K562 (cell line): ENCODE measurements around the gene LGALS8. TPM values are rescaled to one million over a fixed set of nuclear protein-coding genes. Genes with fewer than 3 reads are reported as not detected.

ENCODE experiments used
- ASH1L ChIP-seq: fragments of 450-650 bp; IDR thresholded peaks from 2 replicates; pipeline ENCODE4 v1.6.1; 2018; ENCODE audit warnings: borderline replicate concordance, mild to moderate bottlenecking, low read depth; ENCODE audit not compliant: partially characterized antibody
- ATF1 ChIP-seq, 2 experiments: fragments of 450-650 bp in 1 of 2; IDR thresholded peaks; 2 replicates each; pipeline ENCODE4 v1.6.1; 2016; ENCODE audit warnings: missing compliant biosample characterization in 1 of 2, missing genetic modification characterization in 1 of 2
- C11orf30 ChIP-seq: fragments of 450-650 bp; IDR thresholded peaks from 2 replicates; pipeline ENCODE4 v1.6.1; 2016; ENCODE audit warnings: low read depth, mild to moderate bottlenecking
- GATA2 ChIP-seq: sonication (generic); formaldehyde crosslinking; IDR thresholded peaks from 2 replicates; pipeline ENCODE4 v1.4.0; 2020; ENCODE audit warnings: mild to moderate bottlenecking, missing genetic modification reagents
- GTF2F1 ChIP-seq: IDR thresholded peaks from 2 replicates; pipeline ENCODE4 v1.6.1; 2011; ENCODE audit warnings: low read depth, low read length, improper control_type of control experiment
- HMG20A ChIP-seq: fragments of 450-650 bp; formaldehyde crosslinking; conservative IDR thresholded peaks from 2 replicates; pipeline ENCODE4 v1.4.0; 2020; ENCODE audit warnings: mild to moderate bottlenecking, mixed read lengths
- HNRNPH1 ChIP-seq: fragments of 200-400 bp; formaldehyde crosslinking; optimal IDR thresholded peaks from 2 replicates; pipeline ENCODE3; 2017; ENCODE audit warnings: low read depth, mild to moderate bottlenecking, low read length, moderate library complexity
- MEIS2 ChIP-seq: fragments of 450-650 bp; IDR thresholded peaks from 2 replicates; pipeline ENCODE4 v1.6.1; 2014; ENCODE audit warnings: mild to moderate bottlenecking; ENCODE audit not compliant: partially characterized antibody
- NFATC3 ChIP-seq: fragments of 450-650 bp; IDR thresholded peaks from 2 replicates; pipeline ENCODE4 v1.6.1; 2017; ENCODE audit warnings: mild to moderate bottlenecking
- PTTG1 ChIP-seq: fragments of 450-650 bp; IDR thresholded peaks from 2 replicates; pipeline ENCODE4 v1.6.1; 2016; ENCODE audit warnings: low read depth, mild to moderate bottlenecking, missing genetic modification characterization, missing compliant biosample characterization
- SPI1 ChIP-seq: IDR thresholded peaks from 2 replicates; pipeline ENCODE4 v1.6.1; 2011; ENCODE audit warnings: low read depth, low read length, control low read depth, borderline replicate concordance
- SREBF2 ChIP-seq: sonication (generic); formaldehyde crosslinking; IDR thresholded peaks from 2 replicates; pipeline ENCODE4 v1.4.0; 2020; ENCODE audit warnings: mild to moderate bottlenecking, missing genetic modification reagents
- TAF1 ChIP-seq: IDR thresholded peaks from 2 replicates; pipeline ENCODE4 v1.6.1; 2011; ENCODE audit warnings: mild to moderate bottlenecking, low read length, moderate library complexity; ENCODE audit not compliant: insufficient read depth, control insufficient read depth, severe bottlenecking; ENCODE audit errors: extremely low read depth
- TGIF2 ChIP-seq: sonication (generic); formaldehyde crosslinking; IDR thresholded peaks from 2 replicates; pipeline ENCODE4 v1.8.1; 2022; ENCODE audit warnings: mild to moderate bottlenecking, missing genetic modification reagents, moderate library complexity
- ZFX ChIP-seq: sonication (generic); formaldehyde crosslinking; IDR thresholded peaks from 2 replicates; pipeline ENCODE4 v1.8.0; 2022; ENCODE audit warnings: mild to moderate bottlenecking, missing genetic modification reagents, moderate library complexity
- ZNF146 ChIP-seq: IDR thresholded peaks from one replicate; pipeline ENCODE4 v1.6.1; 2018; ENCODE audit warnings: missing compliant biosample characterization; ENCODE audit not compliant: unreplicated experiment
- ZNF785 ChIP-seq: fragments of 250-450 bp; sonication (Bioruptor Pico); IDR thresholded peaks from 2 replicates; pipeline ENCODE4 v1.4.0; 2020; ENCODE audit warnings: mild to moderate bottlenecking
- ZNF830 ChIP-seq: fragments of 250-450 bp; sonication (Bioruptor Pico); IDR thresholded peaks from 2 replicates; pipeline ENCODE4 v1.5.0; 2021; ENCODE audit warnings: mild to moderate bottlenecking
- polyA plus RNA-seq, 8 experiments: library from polyadenylated mRNA; depleted of rRNA in 4 of 8; stranded (reverse) in 5 of 8; unstranded in 3 of 8; fragments of >200 nt; fragmentation: Nextera tagmentation in 2 of 8; fragmentation: Illumina TruSeq in 1 of 8; extraction: Ambion mirVana in 2 of 8; extraction: Trizol in 1 of 8; gene quantifications; 2 replicates each; pipeline versions ENCODE4 v1.2.1 to v1.2.3, GENCODE V29; 2011 to 2014; ENCODE audit warnings: inconsistent platforms in 1 of 8, missing spikeins in 1 of 8
- total RNA-seq, 7 experiments: library from RNA; depleted of rRNA in 6 of 7; stranded (reverse); fragments of >200 nt in 6 of 7; fragmentation: Illumina TruSeq in 2 of 7; extraction: Trizol in 2 of 7; gene quantifications; 2 replicates each; pipeline versions ENCODE4 v1.2.1 to v1.2.3, GENCODE V29; 2011 to 2021; ENCODE audit warnings: low replicate concordance in 1 of 7
- TF ChIP-seq, protein P1 (sequence below): fragments of 250-450 bp; sonication (Bioruptor Pico); IDR thresholded peaks from 2 replicates; pipeline ENCODE4 v1.5.0; 2021
- TF ChIP-seq, protein P2 (sequence below): fragments of 200-400 bp; formaldehyde crosslinking; IDR thresholded peaks from 2 replicates; pipeline ENCODE4 v1.6.1; 2017; ENCODE audit warnings: mild to moderate bottlenecking, low read depth, low read length, moderate library complexity
- TF ChIP-seq, protein P3 (sequence below), 2 experiments: IDR thresholded peaks; 2 replicates each; pipeline ENCODE4 v1.6.1; 2011; ENCODE audit warnings: borderline replicate concordance in 1 of 2, control low read depth in 1 of 2, low read depth in 1 of 2, low read length in 1 of 2, mild to moderate bottlenecking in 1 of 2, mixed read lengths in 1 of 2, moderate library complexity in 1 of 2; ENCODE audit not compliant: insufficient read depth in 1 of 2, insufficient read length in 1 of 2, poor library complexity in 1 of 2, severe bottlenecking in 1 of 2; ENCODE audit errors: extremely low read depth in 1 of 2
- TF ChIP-seq, protein P4 (sequence below): fragments of 250-450 bp; sonication (Bioruptor Pico); IDR thresholded peaks from 2 replicates; pipeline ENCODE4 v1.8.0; 2021; ENCODE audit warnings: moderate library complexity, mild to moderate bottlenecking, inconsistent platforms
- TF ChIP-seq, protein P5 (sequence below): fragments of 450-650 bp; IDR thresholded peaks from 2 replicates; pipeline ENCODE4 v1.6.1; 2014; ENCODE audit warnings: low read depth, mild to moderate bottlenecking, moderate library complexity, borderline replicate concordance

The LGALS8 gene
- total and polyA plus RNA-seq, 9 of the 15 experiments (the other 6 are each of a cell fraction or from before 2014, with no cell fraction given), result 57.4 to 87.7 (median 70.3) TPM

DNA sequence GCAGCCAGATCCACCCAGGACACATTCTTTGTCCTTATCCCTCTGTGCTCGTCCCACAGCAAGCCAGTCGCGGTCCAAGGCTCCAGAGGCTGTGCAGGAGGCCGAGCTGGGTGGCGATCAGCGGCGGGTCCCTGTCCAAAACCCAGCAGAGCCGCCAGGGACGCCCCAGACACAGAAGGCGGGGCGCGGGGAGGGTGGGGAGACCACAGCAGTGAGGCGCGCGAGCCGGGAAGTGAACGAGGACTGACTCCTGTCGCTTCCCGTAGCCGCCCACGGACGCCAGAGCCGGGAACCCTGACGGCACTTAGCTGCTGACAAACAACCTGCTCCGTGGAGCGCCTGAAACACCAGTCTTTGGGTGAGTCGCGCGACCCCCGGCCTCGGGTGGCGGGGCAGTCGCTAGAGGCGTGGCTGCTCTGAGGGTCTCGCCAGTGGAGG, at the start of gene LGALS8 (continued):
- TF ChIP-seq HNRNPH1, result no peak
- TF ChIP-seq TAF1, result peak; percentile 66
- TF ChIP-seq ASH1L, result no peak
- TF ChIP-seq SREBF2 (CRISPR knock-in tag), result no peak
- no peak for TF ChIP-seq ZFX
- TF ChIP-seq ZNF830 (CRISPR knock-in tag), result no peak
- TF ChIP-seq, protein P1, sequence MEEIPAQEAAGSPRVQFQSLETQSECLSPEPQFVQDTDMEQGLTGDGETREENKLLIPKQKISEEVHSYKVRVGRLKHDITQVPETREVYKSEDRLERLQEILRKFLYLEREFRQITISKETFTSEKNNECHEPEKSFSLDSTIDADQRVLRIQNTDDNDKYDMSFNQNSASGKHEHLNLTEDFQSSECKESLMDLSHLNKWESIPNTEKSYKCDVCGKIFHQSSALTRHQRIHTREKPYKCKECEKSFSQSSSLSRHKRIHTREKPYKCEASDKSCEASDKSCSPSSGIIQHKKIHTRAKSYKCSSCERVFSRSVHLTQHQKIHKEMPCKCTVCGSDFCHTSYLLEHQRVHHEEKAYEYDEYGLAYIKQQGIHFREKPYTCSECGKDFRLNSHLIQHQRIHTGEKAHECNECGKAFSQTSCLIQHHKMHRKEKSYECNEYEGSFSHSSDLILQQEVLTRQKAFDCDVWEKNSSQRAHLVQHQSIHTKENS (CRISPR knock-in tag), result no peak
- TF ChIP-seq C11orf30, result no peak
- TF ChIP-seq GTF2F1, result no peak
- no peak for TF ChIP-seq NFATC3
- no peak for TF ChIP-seq GATA2 (CRISPR knock-in tag)
- TF ChIP-seq, protein P2, sequence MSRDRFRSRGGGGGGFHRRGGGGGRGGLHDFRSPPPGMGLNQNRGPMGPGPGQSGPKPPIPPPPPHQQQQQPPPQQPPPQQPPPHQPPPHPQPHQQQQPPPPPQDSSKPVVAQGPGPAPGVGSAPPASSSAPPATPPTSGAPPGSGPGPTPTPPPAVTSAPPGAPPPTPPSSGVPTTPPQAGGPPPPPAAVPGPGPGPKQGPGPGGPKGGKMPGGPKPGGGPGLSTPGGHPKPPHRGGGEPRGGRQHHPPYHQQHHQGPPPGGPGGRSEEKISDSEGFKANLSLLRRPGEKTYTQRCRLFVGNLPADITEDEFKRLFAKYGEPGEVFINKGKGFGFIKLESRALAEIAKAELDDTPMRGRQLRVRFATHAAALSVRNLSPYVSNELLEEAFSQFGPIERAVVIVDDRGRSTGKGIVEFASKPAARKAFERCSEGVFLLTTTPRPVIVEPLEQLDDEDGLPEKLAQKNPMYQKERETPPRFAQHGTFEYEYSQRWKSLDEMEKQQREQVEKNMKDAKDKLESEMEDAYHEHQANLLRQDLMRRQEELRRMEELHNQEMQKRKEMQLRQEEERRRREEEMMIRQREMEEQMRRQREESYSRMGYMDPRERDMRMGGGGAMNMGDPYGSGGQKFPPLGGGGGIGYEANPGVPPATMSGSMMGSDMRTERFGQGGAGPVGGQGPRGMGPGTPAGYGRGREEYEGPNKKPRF, result no peak
- TF ChIP-seq TGIF2 (CRISPR knock-in tag), result no peak
- TF ChIP-seq, protein P3, sequence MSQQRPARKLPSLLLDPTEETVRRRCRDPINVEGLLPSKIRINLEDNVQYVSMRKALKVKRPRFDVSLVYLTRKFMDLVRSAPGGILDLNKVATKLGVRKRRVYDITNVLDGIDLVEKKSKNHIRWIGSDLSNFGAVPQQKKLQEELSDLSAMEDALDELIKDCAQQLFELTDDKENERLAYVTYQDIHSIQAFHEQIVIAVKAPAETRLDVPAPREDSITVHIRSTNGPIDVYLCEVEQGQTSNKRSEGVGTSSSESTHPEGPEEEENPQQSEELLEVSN (IDR thresholded peaks at IDR 0.05; ENCODE audit: borderline replicate concordance in 1 of 2, extremely low read depth in 1 of 2, insufficient read depth in 1 of 2, insufficient read length in 1 of 2, low read depth in 1 of 2, low read length in 1 of 2, poor library complexity in 1 of 2, severe bottlenecking in 1 of 2), result peak in 1 of 2 experiments; percentile 57
- TF ChIP-seq, protein P4, sequence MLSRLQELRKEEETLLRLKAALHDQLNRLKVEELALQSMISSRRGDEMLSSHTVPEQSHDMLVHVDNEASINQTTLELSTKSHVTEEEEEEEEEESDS (CRISPR knock-in tag), result no peak
- no peak for TF ChIP-seq ZNF785
- TF ChIP-seq, protein P5, sequence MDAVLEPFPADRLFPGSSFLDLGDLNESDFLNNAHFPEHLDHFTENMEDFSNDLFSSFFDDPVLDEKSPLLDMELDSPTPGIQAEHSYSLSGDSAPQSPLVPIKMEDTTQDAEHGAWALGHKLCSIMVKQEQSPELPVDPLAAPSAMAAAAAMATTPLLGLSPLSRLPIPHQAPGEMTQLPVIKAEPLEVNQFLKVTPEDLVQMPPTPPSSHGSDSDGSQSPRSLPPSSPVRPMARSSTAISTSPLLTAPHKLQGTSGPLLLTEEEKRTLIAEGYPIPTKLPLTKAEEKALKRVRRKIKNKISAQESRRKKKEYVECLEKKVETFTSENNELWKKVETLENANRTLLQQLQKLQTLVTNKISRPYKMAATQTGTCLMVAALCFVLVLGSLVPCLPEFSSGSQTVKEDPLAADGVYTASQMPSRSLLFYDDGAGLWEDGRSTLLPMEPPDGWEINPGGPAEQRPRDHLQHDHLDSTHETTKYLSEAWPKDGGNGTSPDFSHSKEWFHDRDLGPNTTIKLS, result no peak
- TF ChIP-seq HMG20A (CRISPR knock-in tag), result no peak
- TF ChIP-seq MEIS2, result peak; percentile 35
- no peak for TF ChIP-seq ZNF146 (CRISPR knock-in tag)
- TF ChIP-seq ATF1 (CRISPR knock-in tag; IDR thresholded peaks at IDR 0.05), result no peak
- TF ChIP-seq ATF1 (tag; IDR thresholded peaks at IDR 0.05), result no peak
- TF ChIP-seq PTTG1, result no peak
- TF ChIP-seq SPI1, result 0 out of 2 replicates have a peak, but pooled peaks have one; percentile 43
